ENCODE data around the gene SLC30A10.

SLC30A10 gene

DNA sequence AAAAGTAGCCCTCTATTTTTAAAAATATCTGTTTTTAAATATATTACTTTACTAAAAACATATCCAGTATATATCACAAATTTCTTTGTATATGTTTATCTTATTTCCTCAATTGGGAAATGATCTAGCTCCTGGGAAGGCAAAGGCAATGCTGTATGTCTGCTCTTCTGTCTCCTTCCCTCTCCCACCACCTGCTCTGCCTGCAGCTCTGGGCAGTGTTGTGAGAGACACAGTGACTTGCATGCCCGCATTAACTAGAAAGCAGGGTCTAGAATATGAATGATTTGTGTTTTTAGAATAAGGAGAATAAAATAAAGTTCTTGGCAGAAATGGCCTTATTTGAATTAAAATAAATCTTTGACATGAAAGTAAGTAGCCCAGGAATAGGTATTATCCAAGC, 11.1 kb downstream of the SLC30A10 start:
- no peak for TF ChIP-seq FOXP2 (optimal IDR thresholded peaks at IDR 0.05; ENCODE audit: borderline replicate concordance, extremely low read depth, extremely low read length, insufficient read depth)

DNA sequence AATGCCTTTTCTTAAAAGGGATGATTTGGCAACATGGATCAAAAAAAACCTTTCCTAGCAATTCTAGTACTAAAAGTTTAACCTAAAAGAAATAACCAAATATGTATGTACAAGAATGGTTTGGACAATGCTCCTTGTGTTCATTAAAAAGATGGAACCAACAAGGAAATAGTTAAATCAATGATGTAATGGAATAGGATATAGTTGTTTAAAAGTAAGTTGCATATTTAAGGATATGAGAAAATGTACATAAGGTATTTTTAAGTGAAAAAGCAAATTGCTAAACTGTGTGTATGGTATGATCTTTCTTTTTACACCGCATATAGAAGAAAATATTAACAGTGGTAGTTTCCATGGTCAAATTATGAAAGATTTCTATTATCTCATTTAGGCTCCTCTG, 12.1 kb downstream of the SLC30A10 start:
- TF ChIP-seq SIN3A (IDR thresholded peaks at IDR 0.05; ENCODE audit: borderline replicate concordance, insufficient read depth, low read length) = no peak
- TF ChIP-seq, protein P1, sequence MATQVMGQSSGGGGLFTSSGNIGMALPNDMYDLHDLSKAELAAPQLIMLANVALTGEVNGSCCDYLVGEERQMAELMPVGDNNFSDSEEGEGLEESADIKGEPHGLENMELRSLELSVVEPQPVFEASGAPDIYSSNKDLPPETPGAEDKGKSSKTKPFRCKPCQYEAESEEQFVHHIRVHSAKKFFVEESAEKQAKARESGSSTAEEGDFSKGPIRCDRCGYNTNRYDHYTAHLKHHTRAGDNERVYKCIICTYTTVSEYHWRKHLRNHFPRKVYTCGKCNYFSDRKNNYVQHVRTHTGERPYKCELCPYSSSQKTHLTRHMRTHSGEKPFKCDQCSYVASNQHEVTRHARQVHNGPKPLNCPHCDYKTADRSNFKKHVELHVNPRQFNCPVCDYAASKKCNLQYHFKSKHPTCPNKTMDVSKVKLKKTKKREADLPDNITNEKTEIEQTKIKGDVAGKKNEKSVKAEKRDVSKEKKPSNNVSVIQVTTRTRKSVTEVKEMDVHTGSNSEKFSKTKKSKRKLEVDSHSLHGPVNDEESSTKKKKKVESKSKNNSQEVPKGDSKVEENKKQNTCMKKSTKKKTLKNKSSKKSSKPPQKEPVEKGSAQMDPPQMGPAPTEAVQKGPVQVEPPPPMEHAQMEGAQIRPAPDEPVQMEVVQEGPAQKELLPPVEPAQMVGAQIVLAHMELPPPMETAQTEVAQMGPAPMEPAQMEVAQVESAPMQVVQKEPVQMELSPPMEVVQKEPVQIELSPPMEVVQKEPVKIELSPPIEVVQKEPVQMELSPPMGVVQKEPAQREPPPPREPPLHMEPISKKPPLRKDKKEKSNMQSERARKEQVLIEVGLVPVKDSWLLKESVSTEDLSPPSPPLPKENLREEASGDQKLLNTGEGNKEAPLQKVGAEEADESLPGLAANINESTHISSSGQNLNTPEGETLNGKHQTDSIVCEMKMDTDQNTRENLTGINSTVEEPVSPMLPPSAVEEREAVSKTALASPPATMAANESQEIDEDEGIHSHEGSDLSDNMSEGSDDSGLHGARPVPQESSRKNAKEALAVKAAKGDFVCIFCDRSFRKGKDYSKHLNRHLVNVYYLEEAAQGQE (IDR thresholded peaks at IDR 0.05; ENCODE audit: insufficient read depth in 1 of 2, low read depth in 2 of 2, low read length in 2 of 2) = no peak
- no peak for TF ChIP-seq TAF1 (IDR thresholded peaks at IDR 0.05; ENCODE audit: borderline replicate concordance, insufficient read depth, low read length)
- TF ChIP-seq POLR2AphosphoS5 (IDR thresholded peaks at IDR 0.05; ENCODE audit: low read depth, low read length) = no peak
- no peak for TF ChIP-seq FOXP2 (optimal IDR thresholded peaks at IDR 0.05; ENCODE audit: borderline replicate concordance, extremely low read depth, extremely low read length, insufficient read depth)

DNA sequence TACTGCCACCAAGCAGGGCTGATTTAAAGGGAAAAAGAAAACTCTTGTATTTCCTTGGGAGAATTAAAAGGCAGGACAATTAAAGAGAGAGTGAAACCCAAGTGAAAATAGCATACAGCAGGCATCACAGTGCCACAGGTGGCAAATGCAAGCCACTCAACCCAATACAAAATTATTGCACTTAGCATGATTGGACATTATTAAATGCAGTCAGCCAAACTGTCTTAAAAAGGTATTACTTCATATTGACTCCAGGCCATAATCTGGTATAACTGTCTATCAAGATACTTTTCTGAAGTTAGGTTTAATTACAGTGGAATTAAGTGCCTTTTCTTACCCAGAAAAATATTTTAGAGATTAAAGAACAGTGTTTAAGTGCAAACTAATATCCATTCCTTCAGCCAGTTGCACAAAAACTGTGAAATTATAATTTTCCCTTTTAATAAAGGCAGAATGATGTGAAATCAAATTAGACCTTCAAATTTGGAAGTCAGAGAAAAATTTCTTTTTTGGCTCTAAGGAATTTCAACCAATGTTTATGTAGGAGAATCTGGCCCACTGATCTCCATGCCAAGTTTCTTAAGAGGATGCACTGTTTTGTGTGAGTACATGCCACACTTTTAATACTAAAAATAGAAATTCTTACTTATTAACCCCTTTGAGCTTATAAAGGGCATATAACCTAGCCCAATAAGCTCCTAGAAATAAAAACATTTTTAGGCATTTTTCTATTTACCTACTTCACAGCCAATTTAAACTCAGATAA, 15.2 kb downstream of the SLC30A10 start:
- TF ChIP-seq, protein P1 (IDR thresholded peaks at IDR 0.05; ENCODE audit: insufficient read depth in 1 of 2, low read depth in 2 of 2, low read length in 2 of 2) = no peak
- no peak for TF ChIP-seq TAF1 (IDR thresholded peaks at IDR 0.05; ENCODE audit: borderline replicate concordance, insufficient read depth, low read length)

DNA sequence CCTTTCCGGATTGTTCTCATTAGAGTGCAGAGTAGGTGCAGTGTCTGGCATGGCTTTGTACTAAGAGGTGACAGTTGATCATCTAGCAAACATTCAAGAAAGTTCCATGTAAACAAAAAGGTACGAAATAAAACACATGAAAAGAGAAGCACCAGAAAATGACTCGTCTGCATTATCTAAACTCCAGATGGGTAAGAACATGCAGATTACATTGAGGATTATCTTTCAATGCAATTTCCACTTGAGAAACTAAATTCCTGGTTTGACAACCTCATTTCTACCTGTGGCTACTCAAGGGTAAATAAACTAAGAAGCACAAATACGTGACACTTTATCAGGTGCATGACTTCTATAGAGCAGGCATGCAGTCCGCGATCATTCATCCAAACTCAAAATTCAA, 17.6 kb downstream of the SLC30A10 start:
- TF ChIP-seq SIN3A (IDR thresholded peaks at IDR 0.05; ENCODE audit: borderline replicate concordance, insufficient read depth, low read length) (no peak), POLR2AphosphoS5 (IDR thresholded peaks at IDR 0.05; ENCODE audit: low read depth, low read length) (no peak), TAF1 (IDR thresholded peaks at IDR 0.05; ENCODE audit: borderline replicate concordance, insufficient read depth, low read length) (no peak), FOXP2 (optimal IDR thresholded peaks at IDR 0.05; ENCODE audit: borderline replicate concordance, extremely low read depth, extremely low read length, insufficient read depth) (no peak)
- TF ChIP-seq, protein P1 (IDR thresholded peaks at IDR 0.05; ENCODE audit: insufficient read depth in 1 of 2, low read depth in 2 of 2, low read length in 2 of 2) = no peak

DNA sequence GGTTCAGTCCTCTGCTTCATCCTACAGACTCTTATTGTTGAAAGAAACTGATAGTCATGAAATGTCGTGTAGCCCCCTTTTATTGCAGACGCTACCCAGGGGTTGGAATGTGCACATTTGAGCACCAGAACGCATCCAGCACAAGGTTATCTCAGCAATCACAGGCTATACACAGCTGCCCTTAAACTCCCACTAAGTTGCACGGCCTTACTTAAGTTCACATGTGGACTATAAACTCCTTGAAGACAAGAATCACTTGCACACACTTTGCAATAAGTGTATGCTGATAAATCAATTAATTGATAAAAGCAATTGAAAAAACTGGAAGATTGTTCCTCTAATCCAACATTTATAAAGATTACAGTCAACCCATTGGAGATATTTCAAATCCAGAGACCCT, 18.9 kb downstream of the SLC30A10 start:
- TF ChIP-seq FOXP2 (optimal IDR thresholded peaks at IDR 0.05; ENCODE audit: borderline replicate concordance, extremely low read depth, extremely low read length, insufficient read depth) (no peak), TAF1 (IDR thresholded peaks at IDR 0.05; ENCODE audit: borderline replicate concordance, insufficient read depth, low read length) (no peak), SIN3A (IDR thresholded peaks at IDR 0.05; ENCODE audit: borderline replicate concordance, insufficient read depth, low read length) (no peak), POLR2AphosphoS5 (IDR thresholded peaks at IDR 0.05; ENCODE audit: low read depth, low read length) (no peak)
- TF ChIP-seq, protein P1 (IDR thresholded peaks at IDR 0.05; ENCODE audit: insufficient read depth in 1 of 2, low read depth in 2 of 2, low read length in 2 of 2) = no peak
